Measurements from ENCODE around the gene PRKCE. TPM values are rescaled to one million over a fixed set of nuclear protein-coding genes. Genes with fewer than 3 reads are reported as not detected.

Gene PRKCE
- total RNA-seq, 1 donor from 2014 or later: 18.4 TPM

- Mint-ChIP-seq H3K9me3 (peaks cover 7% of the 10 kb centered on the region), H3K4me1 (peaks cover 20% of the 10 kb centered on the region), H3K36me3 (no peaks in the 10 kb centered on the region), H3K27me3 (ENCODE audit: low read depth) (no peaks in the 10 kb centered on the region), H3K27ac (no peak overlapping the region), H3K4me3 (no peak overlapping the region)
- no peak for DNase-seq (ENCODE audit: low spot score in 2 of 2, unreplicated experiment in 2 of 2)
- TF ChIP-seq CTCF (IDR thresholded peaks at IDR 0.05; ENCODE audit: unreplicated experiment): no peak
Measured at GRCh38 chr2:45859682-45860081, 208.2 kb downstream of the PRKCE start.

- Mint-ChIP-seq H3K36me3 (no peaks in the 10 kb centered on the region), H3K27me3 (ENCODE audit: low read depth) (no peaks in the 10 kb centered on the region), H3K27ac (no peak overlapping the region), H3K4me3 (no peak overlapping the region), H3K4me1 (peaks cover 21% of the 10 kb centered on the region), H3K9me3 (peaks cover 7% of the 10 kb centered on the region)
- no peak for DNase-seq (ENCODE audit: low spot score in 2 of 2, unreplicated experiment in 2 of 2)
- no peak for TF ChIP-seq CTCF (IDR thresholded peaks at IDR 0.05; ENCODE audit: unreplicated experiment)
Measured at GRCh38 chr2:45860136-45861121, 209.0 kb downstream of the PRKCE start.

GRCh38 chr2:45862843-45863242 lies 211.4 kb downstream of the PRKCE start:
- Mint-ChIP-seq H3K4me1 (peaks cover 21% of the 10 kb centered on the region), H3K36me3 (no peaks in the 10 kb centered on the region), H3K27me3 (ENCODE audit: low read depth) (no peaks in the 10 kb centered on the region), H3K4me3 (no peak overlapping the region), H3K9me3 (no peaks in the 10 kb centered on the region), H3K27ac (no peak overlapping the region)
- no peak for DNase-seq (ENCODE audit: low spot score in 2 of 2, unreplicated experiment in 2 of 2)
- no peak for TF ChIP-seq CTCF (IDR thresholded peaks at IDR 0.05; ENCODE audit: unreplicated experiment)

- H3K36me3 Mint-ChIP-seq: no peaks in the 10 kb centered on the region
- H3K4me1 Mint-ChIP-seq: peaks cover 21% of the 10 kb centered on the region
- DNase-seq (ENCODE audit: low spot score in 2 of 2, unreplicated experiment in 2 of 2): no peak
- H3K27ac Mint-ChIP-seq: no peak overlapping the region
- TF ChIP-seq CTCF (IDR thresholded peaks at IDR 0.05; ENCODE audit: unreplicated experiment): no peak
- H3K9me3 Mint-ChIP-seq: no peaks in the 10 kb centered on the region
- no peaks in the 10 kb centered on the region for H3K27me3 Mint-ChIP-seq (ENCODE audit: low read depth)
- H3K4me3 Mint-ChIP-seq: no peak overlapping the region
Measured at GRCh38 chr2:45864121-45864520, 212.6 kb downstream of the PRKCE start.

GRCh38 chr2:45867349-45867748 lies 215.9 kb downstream of the PRKCE start:
- peaks cover 13% of the 10 kb centered on the region for H3K4me1 Mint-ChIP-seq
- H3K27ac Mint-ChIP-seq: no peak overlapping the region
- no peak overlapping the region for H3K4me3 Mint-ChIP-seq
- H3K36me3 Mint-ChIP-seq: no peaks in the 10 kb centered on the region
- DNase-seq (ENCODE audit: low spot score in 2 of 2, unreplicated experiment in 2 of 2): no peak
- H3K9me3 Mint-ChIP-seq: no peaks in the 10 kb centered on the region
- no peak for TF ChIP-seq CTCF (IDR thresholded peaks at IDR 0.05; ENCODE audit: unreplicated experiment)
- H3K27me3 Mint-ChIP-seq (ENCODE audit: low read depth): no peaks in the 10 kb centered on the region

All from mesothelial cell of epicardium (in vitro differentiated cells).